ENCODE data around the gene AHNAK.

AHNAK gene

DNA sequence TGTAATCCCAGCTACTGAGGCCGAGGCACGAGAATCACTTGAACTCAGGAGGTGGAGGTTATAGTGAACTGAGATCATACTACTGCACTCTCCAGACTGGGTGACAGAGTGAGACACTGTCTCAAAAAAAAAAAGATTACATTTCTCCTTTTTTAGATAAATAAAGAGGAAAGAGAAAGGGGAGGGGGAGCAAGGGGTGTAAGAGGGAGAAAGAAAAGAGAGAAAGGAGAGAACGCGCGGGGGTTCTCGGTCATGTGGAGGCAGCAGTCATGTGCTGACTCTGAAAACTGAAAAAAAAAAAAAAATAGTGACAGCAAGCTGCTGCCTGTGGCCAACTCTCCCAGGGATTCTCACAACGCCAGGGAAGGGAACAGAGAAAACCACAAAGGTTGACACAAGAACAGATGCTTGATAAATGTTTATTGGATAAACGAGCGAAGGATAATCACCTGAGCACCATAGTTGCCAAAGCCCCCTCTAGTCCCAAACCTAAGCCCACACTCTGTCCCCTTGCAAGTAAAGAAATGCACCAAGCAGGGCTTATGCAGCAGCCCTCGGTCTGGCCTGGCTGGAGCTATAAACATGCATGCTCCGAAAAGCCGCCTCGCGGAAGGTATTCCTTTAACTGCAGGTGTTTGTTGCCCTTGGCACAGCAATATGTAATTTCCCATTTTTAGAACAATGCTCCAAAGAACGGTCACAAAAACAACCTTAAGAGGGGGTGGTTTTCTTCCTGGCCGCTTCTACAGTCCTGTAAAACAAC lies 113.3 kb downstream of the AHNAK start:
- no peak for DNase-seq (ENCODE audit: low read depth in 2 of 2)

- DNase-seq (ENCODE audit: low read depth in 2 of 2), result no peak
Observed at GRCh38 chr11:62432695-62433094, 113.9 kb downstream of the AHNAK start.

GRCh38 chr11:62431171-62431901 lies 115.3 kb downstream of the AHNAK start:
- no peak for DNase-seq (ENCODE audit: low read depth in 2 of 2)

GRCh38 chr11:62430425-62430824 lies 116.2 kb downstream of the AHNAK start:
- DNase-seq (ENCODE audit: low read depth in 2 of 2), result no peak

GRCh38 chr11:62428871-62429560 lies 117.6 kb downstream of the AHNAK start:
- DNase-seq (ENCODE audit: low read depth in 2 of 2), result no peak

DNA sequence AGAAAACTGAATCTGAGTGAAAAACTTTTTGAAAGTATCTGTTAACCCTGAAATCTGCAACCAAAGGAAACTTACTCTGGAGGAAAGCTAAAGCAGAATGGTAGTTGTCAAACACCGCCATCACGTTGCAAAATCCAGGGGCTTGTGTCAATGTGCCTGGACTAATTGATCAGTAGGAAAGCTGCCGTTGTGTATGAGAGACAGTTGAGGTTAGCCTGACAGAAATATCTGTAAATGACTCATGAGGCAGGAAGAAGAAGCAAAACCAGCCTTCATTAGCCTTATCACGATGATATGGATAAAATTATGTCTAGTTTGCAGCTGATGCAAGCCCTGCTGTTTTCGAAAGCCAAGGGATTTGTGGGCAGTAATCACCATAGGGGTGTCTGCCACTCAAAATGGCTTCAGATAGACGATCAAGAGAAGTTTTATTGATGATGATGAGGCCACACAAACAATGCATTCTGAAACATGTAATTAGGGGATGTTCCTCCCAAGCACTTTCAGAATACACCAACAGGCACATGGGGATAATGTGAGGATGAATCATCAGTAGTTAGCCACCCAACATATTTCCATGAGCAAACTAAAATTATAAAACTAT lies 118.9 kb downstream of the AHNAK start:
- no peak for DNase-seq (ENCODE audit: low read depth in 2 of 2)

- DNase-seq (ENCODE audit: low read depth in 2 of 2), result no peak
Observed at GRCh38 chr11:62423012-62423411, 123.6 kb downstream of the AHNAK start.

DNA sequence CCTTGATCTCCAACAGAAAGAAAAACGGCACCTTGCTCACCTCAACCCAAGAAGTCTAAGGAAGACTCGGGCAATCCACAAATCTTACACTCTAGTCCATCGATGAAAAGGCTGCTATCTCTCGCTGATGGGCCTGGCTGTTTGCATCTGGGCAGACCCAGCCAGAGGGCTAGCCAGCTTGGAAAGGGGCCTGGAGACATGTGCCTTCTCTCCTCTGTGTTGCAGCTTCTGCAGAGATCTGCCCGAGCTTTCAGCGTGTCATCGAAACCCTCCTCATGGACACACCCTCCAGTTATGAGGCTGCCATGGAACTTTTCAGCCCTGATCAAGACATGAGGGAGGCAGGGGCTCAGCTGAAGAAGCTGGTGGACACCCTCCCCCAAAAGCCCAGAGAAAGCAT lies 124.6 kb downstream of the AHNAK start:
- no peak for DNase-seq (ENCODE audit: low read depth in 2 of 2)

- DNase-seq (ENCODE audit: low read depth in 2 of 2), result no peak
Observed at GRCh38 chr11:62420882-62421281, 125.7 kb downstream of the AHNAK start.

- no peak for DNase-seq (ENCODE audit: low read depth in 2 of 2)
Observed at GRCh38 chr11:62419943-62420342, 126.7 kb downstream of the AHNAK start.

DNA sequence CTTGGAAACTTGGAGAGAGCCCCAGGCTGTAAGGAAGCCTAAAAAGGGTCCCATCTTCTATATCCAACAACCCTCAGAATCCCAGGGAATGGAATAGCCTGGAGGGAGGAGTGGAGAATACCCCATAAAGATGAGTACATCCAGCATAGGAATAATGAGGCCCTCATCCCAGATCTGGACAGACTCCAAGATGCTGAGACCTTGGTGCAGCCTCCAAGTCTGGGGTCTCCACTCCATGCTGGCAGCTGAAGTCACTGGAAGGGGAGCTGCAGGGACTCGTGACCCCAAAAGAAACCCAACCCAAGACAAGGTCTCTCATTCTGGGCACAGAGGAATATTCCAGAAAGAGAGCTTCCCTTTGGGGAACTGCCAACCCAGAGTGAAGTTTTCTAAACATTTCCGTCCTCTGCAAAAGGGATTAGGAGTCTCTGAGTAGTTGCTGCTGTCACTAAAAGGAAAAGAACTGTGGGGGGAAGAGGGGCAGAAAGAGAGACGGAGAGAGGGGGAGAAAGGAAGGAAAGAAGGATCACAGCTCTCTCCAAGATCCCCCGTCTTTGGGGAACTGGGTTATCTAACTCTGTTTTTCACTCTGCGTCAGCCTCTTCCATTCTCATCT lies 127.2 kb downstream of the AHNAK start:
- no peak for DNase-seq (ENCODE audit: low read depth in 2 of 2)

DNA sequence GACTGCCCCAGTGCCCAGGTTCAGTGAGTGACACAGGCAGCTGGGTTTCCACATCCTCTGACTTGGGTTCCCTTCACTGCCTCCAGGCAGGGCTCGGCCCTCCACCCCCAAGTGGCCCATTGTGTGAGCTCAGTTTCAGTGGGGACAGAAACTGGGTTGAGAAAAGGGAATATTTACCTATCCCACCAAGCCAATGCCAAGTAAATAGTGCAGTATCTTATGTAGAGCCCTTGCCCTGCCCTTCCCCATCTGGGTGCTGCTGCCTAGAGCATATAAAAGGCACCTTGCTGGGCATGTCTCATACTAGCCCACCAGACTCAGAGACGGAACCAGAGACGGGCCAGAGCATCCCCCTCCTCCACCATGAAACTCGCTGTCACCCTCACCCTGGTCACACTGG lies 127.9 kb downstream of the AHNAK start, which contains the start of gene SCGB1A1:
Gene SCGB1A1, plus strand, starts transcription at position 301 of the 400 bp plus-strand sequence. Its CDS starts 63 bp downstream, at position 364.
- no peak for DNase-seq (ENCODE audit: low read depth in 2 of 2)

DNA sequence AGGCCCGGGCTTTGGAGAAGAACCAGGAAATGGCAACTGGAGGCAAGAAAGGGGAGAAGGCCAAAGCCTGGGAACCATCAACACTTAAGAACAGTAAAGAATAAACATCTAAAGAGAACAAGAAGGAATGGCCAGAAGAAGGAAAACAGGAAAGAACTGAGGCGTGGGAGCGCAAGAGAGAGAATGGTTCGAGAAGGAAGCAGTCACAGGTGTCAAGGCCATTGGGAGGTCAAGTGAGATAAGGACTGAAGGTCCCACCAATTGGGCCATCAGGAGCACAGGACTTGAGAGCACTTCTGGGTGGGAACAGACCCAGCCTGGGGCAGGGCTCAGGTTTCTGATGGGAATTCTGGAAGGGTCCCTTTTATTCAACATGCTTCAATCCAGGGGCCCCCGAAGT lies 128.5 kb downstream of the AHNAK start:
- DNase-seq (ENCODE audit: low read depth in 2 of 2), result no peak

GRCh38 chr11:62416596-62416995 lies 130.0 kb downstream of the AHNAK start:
- no peak for DNase-seq (ENCODE audit: low read depth in 2 of 2)

GRCh38 chr11:62413060-62413696 lies 133.4 kb downstream of the AHNAK start:
- no peak for DNase-seq (ENCODE audit: low read depth in 2 of 2)

DNA sequence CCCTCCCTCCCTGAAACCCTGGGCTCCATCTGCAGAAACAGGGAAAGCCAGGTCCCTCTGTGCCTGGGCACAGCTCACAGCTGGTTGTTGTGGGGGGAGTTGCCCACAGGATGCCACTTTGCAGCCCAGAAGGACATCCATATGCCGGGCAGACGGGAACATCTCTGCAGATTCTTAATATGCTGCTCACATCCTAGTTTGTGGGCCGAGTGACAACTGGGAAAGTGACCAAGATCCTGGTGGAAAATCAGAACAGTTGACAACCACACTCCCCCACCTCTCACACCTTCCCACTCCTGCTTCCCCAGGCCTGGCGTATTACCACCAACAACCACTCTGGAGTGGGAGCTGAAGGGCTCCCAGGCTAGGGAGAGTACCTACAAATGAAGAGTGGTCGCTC lies 135.1 kb downstream of the AHNAK start:
- DNase-seq (ENCODE audit: low read depth in 2 of 2), result no peak

- no peak for DNase-seq (ENCODE audit: low read depth in 2 of 2)
Observed at GRCh38 chr11:62410972-62411371, 135.6 kb downstream of the AHNAK start.

DNA sequence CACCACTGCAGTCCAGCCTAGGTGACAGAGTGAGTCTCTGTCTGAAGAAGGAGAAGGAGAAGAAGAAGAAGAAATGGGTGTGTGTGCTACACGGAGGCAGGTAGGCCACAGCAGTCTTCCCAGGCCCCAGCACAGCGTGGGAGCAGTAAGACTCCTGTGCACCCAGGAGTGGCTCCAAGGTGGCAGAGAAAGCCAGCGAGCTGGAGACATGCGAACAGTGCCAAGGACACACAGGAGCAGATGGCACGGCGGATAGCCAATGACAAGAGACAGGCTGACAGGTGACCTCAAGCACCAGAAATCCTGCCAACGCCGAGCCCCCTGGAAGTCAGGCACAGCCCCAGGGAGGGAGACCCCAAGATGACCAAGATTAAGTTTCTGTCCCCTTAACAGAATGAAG lies 136.8 kb downstream of the AHNAK start:
- no peak for DNase-seq (ENCODE audit: low read depth in 2 of 2)

DNA sequence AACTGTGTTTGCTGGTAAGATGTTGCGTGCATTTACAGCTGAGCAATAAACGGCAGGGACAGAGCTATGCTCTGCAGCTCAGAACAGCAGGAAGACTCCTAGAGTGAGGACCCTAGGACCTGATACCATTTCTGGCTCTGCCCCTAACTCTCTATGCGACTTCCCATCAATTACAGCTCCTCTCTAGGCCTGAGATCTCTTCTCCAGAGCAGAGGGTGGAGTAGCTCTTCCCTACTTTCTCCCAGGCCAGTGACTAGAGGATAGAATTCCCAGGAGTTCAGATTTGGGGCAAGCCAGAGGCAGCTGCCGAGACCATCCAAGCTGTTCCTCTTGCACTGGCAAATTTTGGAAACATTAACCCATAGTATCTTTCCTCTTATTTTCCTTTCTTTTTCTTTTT lies 140.6 kb downstream of the AHNAK start:
- DNase-seq (ENCODE audit: low read depth in 2 of 2), result no peak

- DNase-seq (ENCODE audit: low read depth in 2 of 2), result no peak
Observed at GRCh38 chr11:62404901-62405300, 141.7 kb downstream of the AHNAK start.

DNA sequence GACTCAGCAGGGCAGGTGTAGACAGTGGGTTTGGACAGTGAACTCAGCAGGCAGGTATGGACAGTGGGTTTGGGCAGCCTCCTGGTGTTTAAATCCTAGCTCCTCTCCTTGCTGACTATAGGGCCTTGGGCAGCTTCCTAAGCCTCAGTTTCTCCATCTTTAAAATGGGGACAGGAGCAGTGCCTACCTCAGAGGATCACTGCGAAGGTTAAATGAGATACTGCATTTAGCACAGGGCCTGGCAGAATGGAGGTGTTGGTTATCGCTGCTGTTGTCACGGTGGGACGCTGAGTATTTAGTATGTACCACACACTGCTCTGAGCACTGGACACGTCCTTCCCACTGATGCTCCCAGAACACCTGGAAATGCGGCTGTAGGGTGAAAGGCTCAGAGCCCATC lies 142.2 kb downstream of the AHNAK start:
- DNase-seq (ENCODE audit: low read depth in 2 of 2), result no peak
